ENCODE measurements around the gene SLC26A9.
A peak's percentile ranks its signal among the peaks of the same experiment; 100 is the strongest.
"Not testable (repeated sequence)": the region's sequence is repeated elsewhere in the genome, so short reads cannot be mapped to it uniquely, and the experiment has no call there.

The SLC26A9 gene

GRCh38 chr1:205924460-205924790, 18.8 kb downstream of the SLC26A9 start:
- DNase-seq (ENCODE audit: low spot score) = no peak

- no peak for DNase-seq (ENCODE audit: low spot score)
These were observed 19.4 kb downstream of the SLC26A9 start for GRCh38 chr1:205923651-205924459.

GRCh38 chr1:205922806-205923205, 20.4 kb downstream of the SLC26A9 start:
- DNase-seq (ENCODE audit: low spot score) = no peak

DNA sequence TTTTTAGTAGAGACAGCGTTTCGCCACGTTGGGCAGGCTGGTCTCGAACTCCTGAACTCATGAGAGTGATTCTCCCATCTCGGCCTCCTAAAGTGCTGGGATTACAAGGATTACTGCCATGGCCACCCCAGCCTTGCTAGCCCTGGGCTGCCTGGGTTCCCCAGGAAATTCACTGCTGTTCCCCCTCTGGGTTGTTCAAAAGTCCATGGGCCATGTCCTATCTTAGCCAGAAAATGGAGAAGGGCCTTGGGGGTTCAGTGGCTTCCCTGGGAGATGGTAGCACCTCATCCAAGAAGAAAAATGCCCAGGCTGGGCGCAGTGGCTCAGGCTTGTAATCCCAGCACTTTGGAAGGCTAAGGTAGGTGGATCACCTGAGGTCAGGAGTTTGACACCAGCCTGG, 20.9 kb downstream of the SLC26A9 start:
- no peak for DNase-seq (ENCODE audit: low spot score)

DNA sequence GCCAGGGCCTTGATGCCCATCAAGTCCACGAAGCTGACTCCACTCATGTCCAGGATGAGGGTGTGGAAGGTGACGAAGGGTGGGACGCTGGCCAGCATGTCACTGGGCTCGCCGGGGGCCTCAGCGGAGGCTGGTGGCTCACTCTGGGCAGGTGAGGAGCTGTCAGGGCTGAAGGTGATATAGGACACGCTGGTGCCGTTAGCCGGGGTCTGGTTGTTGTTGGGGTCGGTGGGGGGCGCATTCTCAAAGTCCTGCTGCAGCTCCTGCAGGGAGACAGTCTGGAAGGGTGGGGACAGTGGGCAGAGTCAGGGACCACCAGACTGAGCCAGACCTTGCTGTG, 21.7 kb downstream of the SLC26A9 start:
- DNase-seq (ENCODE audit: low spot score) = no peak

DNA sequence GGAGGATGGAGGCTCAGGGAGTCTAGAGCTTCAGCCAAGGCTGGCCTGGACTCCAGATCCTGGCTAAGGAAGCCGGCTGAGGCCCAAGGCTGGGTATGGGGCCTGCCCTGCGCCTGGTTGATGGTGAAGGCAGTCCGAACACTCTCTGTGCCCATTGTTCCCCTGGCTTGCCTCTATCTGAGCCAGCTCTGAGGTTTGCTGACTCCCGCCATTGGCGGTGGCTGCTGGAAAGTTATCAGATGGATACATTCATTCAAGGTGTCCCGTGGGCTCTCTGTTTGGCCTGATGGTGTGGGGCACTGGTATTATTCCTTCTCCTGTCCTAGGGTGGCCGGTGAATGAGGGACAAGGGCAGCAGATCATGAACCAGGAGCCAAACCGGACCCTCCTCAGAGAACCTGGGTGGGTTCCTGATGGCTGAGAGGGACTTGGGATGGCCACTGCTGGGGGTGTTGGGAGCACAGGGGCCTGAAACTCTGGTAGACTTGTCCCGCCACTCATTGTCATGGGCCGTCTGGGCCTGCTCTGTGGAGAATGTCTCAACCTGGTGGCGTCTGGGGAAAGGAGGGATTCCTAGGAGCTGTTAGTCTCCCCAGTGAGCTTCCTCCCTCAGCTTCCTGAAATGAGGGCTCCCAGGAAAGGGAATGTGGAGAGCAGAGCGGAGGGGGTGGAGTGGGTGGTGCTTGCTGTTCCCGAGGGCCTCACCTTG, 22.2 kb downstream of the SLC26A9 start:
- DNase-seq (ENCODE audit: low spot score) = no peak

DNA sequence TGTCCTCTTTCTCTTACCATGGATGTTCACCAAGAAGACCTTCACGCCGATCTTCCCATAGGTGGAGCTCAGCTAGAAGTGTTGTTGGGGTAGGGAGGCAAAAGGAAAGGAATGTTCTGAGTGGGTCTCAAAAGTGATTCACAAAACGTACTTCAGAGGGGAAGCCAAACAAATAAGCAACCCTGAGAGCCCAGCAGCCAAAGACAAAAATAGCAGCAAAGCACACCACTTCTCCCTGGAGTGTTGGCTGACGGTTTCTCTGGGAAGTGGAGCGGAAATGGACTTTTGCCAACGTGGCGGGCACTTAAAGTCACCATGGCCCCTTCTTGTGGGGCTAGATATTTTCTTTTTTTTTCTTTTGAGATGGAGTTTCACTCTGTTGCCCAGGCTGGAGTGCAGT, 23.1 kb downstream of the SLC26A9 start:
- peak; percentile 67 for DNase-seq (ENCODE audit: low spot score)

GRCh38 chr1:205918955-205919746, 24.1 kb downstream of the SLC26A9 start:
- peak; percentile 96 for DNase-seq (ENCODE audit: low spot score)

DNA sequence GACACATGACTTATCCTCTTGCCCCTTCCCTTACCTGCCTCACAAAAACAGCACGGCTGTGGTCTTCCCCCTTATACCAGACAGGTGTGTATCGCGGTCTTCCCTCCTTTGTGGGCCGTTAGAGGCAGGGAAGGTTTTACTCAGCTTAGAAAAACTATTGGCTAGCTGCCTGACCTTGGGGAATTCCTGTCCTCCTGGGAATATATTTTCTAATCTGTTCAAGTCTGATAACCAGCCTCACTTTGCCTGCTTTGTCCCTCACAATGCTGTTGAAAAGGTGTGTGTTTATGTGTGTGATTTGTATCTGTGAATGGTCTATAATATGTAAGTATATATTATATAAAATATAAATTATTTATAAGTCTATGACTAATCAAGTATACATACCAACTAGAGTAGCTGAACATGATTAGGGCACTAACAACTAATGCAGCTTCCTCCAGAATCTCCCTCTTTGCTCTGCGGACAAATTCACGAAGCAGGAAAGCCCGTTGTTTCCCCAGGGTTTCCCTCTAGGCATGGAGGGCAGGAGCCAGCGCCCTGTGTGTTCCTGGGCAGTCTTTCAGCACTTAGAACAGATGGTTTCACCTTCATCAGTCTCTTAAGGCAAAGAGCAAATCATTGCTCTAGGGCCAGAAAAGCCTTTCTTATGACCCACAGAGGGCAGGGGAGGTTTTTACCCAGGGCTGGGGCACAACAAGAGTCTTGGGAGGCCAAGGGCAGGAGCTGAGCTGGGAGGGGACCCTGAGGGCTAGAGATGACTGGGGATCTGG, 25.6 kb downstream of the SLC26A9 start:
- no peak for DNase-seq (ENCODE audit: low spot score)

- DNase-seq (ENCODE audit: low spot score) = no peak
These were observed 26.7 kb downstream of the SLC26A9 start for GRCh38 chr1:205916541-205916940.

- DNase-seq (ENCODE audit: low spot score) = no peak
These were observed 27.8 kb downstream of the SLC26A9 start for GRCh38 chr1:205915354-205915990.

GRCh38 chr1:205914730-205915129, 28.5 kb downstream of the SLC26A9 start:
- DNase-seq (ENCODE audit: low spot score) = no peak

DNA sequence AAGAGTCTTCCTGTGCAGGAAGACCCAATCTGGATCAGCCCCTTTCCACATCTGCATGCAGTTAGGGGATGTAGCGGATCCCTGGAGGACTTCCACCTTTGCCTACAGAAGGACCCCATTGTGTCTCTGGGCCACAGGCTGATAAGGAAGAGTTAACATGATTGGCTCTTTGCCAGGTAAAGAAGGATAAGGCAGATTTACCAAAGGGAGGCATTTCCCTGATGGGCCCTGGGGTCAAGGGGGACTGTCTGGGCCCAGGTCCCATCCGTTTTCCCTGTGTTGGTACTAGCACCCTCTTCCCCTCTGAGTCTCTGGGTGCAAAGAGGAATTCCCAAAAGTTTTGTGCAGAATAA, 29.1 kb downstream of the SLC26A9 start:
- DNase-seq (ENCODE audit: low spot score) = no peak

DNA sequence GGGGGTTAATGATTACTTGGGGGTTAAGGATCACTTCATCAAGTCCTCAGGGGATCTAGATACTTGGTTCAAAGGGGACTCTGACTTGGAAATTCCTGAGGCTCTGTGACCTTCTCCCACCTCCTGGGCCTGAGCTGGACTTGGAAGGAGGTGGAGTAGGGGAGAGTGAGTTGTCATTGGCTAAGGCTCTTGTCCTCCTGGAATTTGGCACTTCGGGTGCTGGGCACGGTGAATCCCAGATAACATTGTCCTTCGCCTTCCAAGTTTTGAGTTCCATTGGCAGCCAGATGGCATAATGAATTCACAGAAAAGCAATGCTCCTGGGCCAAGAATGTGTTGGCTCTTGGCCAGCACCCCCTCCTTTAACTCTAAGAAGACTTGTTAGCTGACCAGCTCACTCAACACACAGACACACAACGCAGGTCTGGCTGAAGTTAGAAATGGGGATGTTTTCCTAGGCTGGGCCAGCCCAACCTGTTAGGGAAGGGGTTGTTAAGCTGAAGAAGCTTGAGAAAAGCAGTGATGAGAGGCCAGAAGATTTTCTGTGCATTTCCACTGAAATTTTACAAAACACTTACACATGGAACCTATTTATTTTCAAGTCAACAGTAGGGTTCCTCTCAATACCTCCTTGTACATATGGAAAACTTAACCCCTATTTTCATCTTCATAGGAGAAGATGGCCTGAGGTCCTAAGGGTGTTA, 29.7 kb downstream of the SLC26A9 start:
- peak; percentile 66 for DNase-seq (ENCODE audit: low spot score)

GRCh38 chr1:205907794-205908193, 35.5 kb downstream of the SLC26A9 start:
- peak; percentile 16 for DNase-seq (ENCODE audit: low spot score)

GRCh38 chr1:205905095-205905494, 38.2 kb downstream of the SLC26A9 start:
- DNase-seq (ENCODE audit: low spot score) = not testable (repeated sequence)

DNA sequence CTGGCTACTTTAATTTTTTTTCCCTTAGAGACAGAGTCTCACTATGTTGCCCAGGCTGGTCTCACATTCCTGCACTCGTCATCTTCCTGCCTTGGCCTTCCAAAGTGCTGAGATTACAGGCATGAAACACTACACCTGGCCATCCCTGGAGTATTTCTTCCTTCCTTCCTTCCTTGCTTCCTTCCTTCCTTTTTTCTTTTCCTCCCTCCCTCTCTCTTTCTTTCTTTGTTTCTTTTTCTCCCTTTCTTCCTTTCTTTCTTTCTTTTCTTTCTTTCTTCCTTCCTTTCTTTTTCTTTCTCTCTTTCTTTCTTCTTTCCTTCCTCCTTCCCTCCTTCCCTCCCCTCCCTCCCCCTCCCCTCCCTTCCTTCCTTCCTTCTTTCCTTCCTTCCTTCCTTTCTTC, 46.9 kb downstream of the SLC26A9 start:
- no peak for DNase-seq (ENCODE audit: low spot score)

- DNase-seq (ENCODE audit: low spot score) = not testable (repeated sequence)
These were observed 49.1 kb downstream of the SLC26A9 start for GRCh38 chr1:205894119-205894518.

DNA sequence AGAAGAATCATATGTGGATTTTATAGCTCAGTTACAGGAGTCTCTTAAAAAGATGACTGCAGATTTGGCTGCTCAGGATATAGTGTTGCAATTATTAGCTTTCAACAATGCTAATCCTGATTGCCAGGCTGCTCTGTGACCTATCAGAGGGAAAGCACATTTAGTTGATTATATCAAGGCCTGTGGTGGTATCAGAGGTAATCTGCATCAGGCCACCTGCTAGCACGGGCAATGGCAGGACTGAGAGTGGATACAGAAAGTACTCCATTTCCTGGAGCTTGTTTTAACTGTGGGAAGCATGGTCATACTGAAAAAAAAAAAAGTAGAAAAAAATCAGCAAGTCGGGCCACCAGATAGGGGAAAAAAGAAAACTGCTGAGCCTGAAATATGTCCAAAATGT, 51.1 kb downstream of the SLC26A9 start:
- not testable (repeated sequence) for DNase-seq (ENCODE audit: low spot score)

DNA sequence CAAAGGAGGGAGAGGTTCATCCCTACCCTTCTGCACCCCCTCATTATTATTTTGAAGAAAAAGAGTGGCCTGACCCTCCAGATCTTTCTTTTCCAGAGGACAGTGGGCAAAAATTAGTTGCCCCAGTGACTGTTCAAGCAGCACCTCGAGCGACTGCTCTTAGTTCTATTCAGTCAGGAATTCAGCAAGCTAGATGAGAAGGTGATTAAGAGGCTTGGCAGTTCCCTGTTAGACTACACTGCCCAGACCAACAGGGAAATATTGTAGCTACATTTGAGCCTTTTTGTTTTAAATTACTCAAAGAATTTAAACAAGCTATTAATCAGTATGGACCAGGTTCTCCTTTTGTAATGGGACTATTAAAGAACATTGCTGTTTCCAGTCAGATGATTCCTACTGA, 51.8 kb downstream of the SLC26A9 start:
- not testable (repeated sequence) for DNase-seq (ENCODE audit: low spot score)

- DNase-seq (ENCODE audit: low spot score) = not testable (repeated sequence)
These were observed 52.6 kb downstream of the SLC26A9 start for GRCh38 chr1:205890631-205891030.

Data from Ammon's horn (tissue), 1 donor.